Measurements from ENCODE around the gene RNF112. TPM values are rescaled to one million over a fixed set of nuclear protein-coding genes. Genes with fewer than 3 reads are reported as not detected.
"Not testable (repeated sequence)": the region's sequence is repeated elsewhere in the genome, so short reads cannot be mapped to it uniquely, and the experiment has no call there.

RNF112 gene
- total and polyA plus RNA-seq, 2 experiments from 2014 or later: 0.79 to 1.2 TPM

GRCh38 chr17:19442731-19443130 is 31.7 kb downstream of the RNF112 start:
- H3K27me3 ChIP-seq: no peaks in the 10 kb centered on the region
- H3K27ac ChIP-seq: no peak overlapping the region
- H3K9me3 ChIP-seq (ENCODE audit: low read depth): no peaks in the 10 kb centered on the region
- H3K36me3 ChIP-seq: no peaks in the 10 kb centered on the region
- no peaks in the 10 kb centered on the region for H3K4me1 ChIP-seq (ENCODE audit: low read depth)
- no peak for DNase-seq (ENCODE audit: low read depth in 1 of 2, low spot score in 1 of 2)
- H3K4me3 ChIP-seq: no peak overlapping the region
- TF ChIP-seq CTCF (IDR thresholded peaks at IDR 0.05; ENCODE audit: low read depth, low read length): no peak

- Histone ChIP-seq H3K9me3 (ENCODE audit: low read depth) (no peaks in the 10 kb centered on the region), H3K27ac (no peak overlapping the region)
- TF ChIP-seq CTCF (IDR thresholded peaks at IDR 0.05; ENCODE audit: low read depth, low read length): no peak
These were observed 32.1 kb downstream of the RNF112 start for GRCh38 chr17:19443148-19443547.

GRCh38 chr17:19445105-19445504 is 34.1 kb downstream of the RNF112 start:
- Histone ChIP-seq H3K27me3 (no peaks in the 10 kb centered on the region), H3K27ac (no peak overlapping the region), H3K4me1 (ENCODE audit: low read depth) (no peaks in the 10 kb centered on the region), H3K9me3 (ENCODE audit: low read depth) (no peaks in the 10 kb centered on the region), H3K4me3 (no peak overlapping the region), H3K36me3 (no peaks in the 10 kb centered on the region)
- no peak for DNase-seq (ENCODE audit: low read depth in 1 of 2, low spot score in 1 of 2)
- TF ChIP-seq CTCF (IDR thresholded peaks at IDR 0.05; ENCODE audit: low read depth, low read length): no peak

More at GRCh38 chr17:19443148-19443547, 32.1 kb downstream of the RNF112 start:
- H3K27me3 ChIP-seq: no peaks in the 10 kb centered on the region
- no peak overlapping the region for H3K4me3 ChIP-seq
- H3K36me3 ChIP-seq: no peaks in the 10 kb centered on the region
- DNase-seq (ENCODE audit: low read depth in 1 of 2, low spot score in 1 of 2): no peak
- no peaks in the 10 kb centered on the region for H3K4me1 ChIP-seq (ENCODE audit: low read depth)

GRCh38 chr17:19446577-19446976 is 35.5 kb downstream of the RNF112 start:
- not testable (repeated sequence) for H3K27me3 ChIP-seq; H3K27ac ChIP-seq; H3K4me3 ChIP-seq; H3K9me3 ChIP-seq (ENCODE audit: low read depth); H3K36me3 ChIP-seq; DNase-seq (ENCODE audit: low read depth in 1 of 2, low spot score in 1 of 2); H3K4me1 ChIP-seq (ENCODE audit: low read depth)

GRCh38 chr17:19447085-19447583 is 36.1 kb downstream of the RNF112 start:
- no peaks in the 10 kb centered on the region for H3K9me3 ChIP-seq (ENCODE audit: low read depth)
- no peak overlapping the region for H3K4me3 ChIP-seq
- H3K27ac ChIP-seq: peak overlapping the region; percentile 14
- DNase-seq (ENCODE audit: low read depth in 1 of 2, low spot score in 1 of 2): peak; percentile 84 to 85
- H3K36me3 ChIP-seq: no peaks in the 10 kb centered on the region
- H3K27me3 ChIP-seq: no peaks in the 10 kb centered on the region
- peak; percentile 85 for TF ChIP-seq CTCF (IDR thresholded peaks at IDR 0.05; ENCODE audit: low read depth, low read length)
- no peaks in the 10 kb centered on the region for H3K4me1 ChIP-seq (ENCODE audit: low read depth)

- Histone ChIP-seq H3K36me3 (no peaks in the 10 kb centered on the region), H3K27ac (peak overlapping the region; percentile 61), H3K9me3 (ENCODE audit: low read depth) (no peaks in the 10 kb centered on the region), H3K27me3 (no peaks in the 10 kb centered on the region), H3K4me3 (no peak overlapping the region), H3K4me1 (ENCODE audit: low read depth) (no peaks in the 10 kb centered on the region)
- DNase-seq (ENCODE audit: low read depth in 1 of 2, low spot score in 1 of 2): peak; percentile 46 to 99
- no peak for TF ChIP-seq CTCF (IDR thresholded peaks at IDR 0.05; ENCODE audit: low read depth, low read length)
These were observed 37.6 kb downstream of the RNF112 start for GRCh38 chr17:19448341-19449268.
